Measurements from ENCODE around the gene SPATA2. TPM values are rescaled to one million over a fixed set of nuclear protein-coding genes. Genes with fewer than 3 reads are reported as not detected.

SPATA2 gene
- total and polyA plus RNA-seq, 4 donors = 1.2 to 3.4 (median 1.4) TPM

- Histone ChIP-seq H3K36me3 (ENCODE audit: control insufficient read depth in 4 of 4, insufficient read depth in 3 of 4, low read depth in 1 of 4, low read length in 3 of 4) (peaks cover 3 to 31% (median 24%) of the 10 kb centered on the region in 4 donors), H3K27ac (ENCODE audit: low read depth in 1 of 2, low read length in 2 of 2) (no peak overlapping the region), H3K9me3 (ENCODE audit: control insufficient read depth in 4 of 4, low read length in 3 of 4) (no peaks in the 10 kb centered on the region), H3K9ac (ENCODE audit: low read depth in 1 of 2, low read length in 2 of 2) (no peak overlapping the region), H3K4me3 (ENCODE audit: low read depth in 1 of 3, low read length in 3 of 3) (no peak overlapping the region), H3K4me1 (ENCODE audit: control insufficient read depth in 4 of 4, insufficient read depth in 4 of 4, low read length in 3 of 4) (no peaks in the 10 kb centered on the region), H3K27me3 (ENCODE audit: control insufficient read depth in 4 of 4, insufficient read depth in 4 of 4, low read length in 3 of 4) (no peaks in the 10 kb centered on the region)
- TF ChIP-seq CTCF (IDR thresholded peaks at IDR 0.05; ENCODE audit: low read depth, low read length, missing input control) (no peak), EGR1 (IDR thresholded peaks at IDR 0.05; ENCODE audit: low read depth in 2 of 2) (no peak), SP1 (IDR thresholded peaks at IDR 0.05) (no peak), MAX (IDR thresholded peaks at IDR 0.05) (no peak), GABPA (IDR thresholded peaks at IDR 0.05 in 1 of 2, conservative IDR thresholded peaks at IDR 0.05 in 1 of 2) (no peak)
- TF ChIP-seq, protein P1, sequence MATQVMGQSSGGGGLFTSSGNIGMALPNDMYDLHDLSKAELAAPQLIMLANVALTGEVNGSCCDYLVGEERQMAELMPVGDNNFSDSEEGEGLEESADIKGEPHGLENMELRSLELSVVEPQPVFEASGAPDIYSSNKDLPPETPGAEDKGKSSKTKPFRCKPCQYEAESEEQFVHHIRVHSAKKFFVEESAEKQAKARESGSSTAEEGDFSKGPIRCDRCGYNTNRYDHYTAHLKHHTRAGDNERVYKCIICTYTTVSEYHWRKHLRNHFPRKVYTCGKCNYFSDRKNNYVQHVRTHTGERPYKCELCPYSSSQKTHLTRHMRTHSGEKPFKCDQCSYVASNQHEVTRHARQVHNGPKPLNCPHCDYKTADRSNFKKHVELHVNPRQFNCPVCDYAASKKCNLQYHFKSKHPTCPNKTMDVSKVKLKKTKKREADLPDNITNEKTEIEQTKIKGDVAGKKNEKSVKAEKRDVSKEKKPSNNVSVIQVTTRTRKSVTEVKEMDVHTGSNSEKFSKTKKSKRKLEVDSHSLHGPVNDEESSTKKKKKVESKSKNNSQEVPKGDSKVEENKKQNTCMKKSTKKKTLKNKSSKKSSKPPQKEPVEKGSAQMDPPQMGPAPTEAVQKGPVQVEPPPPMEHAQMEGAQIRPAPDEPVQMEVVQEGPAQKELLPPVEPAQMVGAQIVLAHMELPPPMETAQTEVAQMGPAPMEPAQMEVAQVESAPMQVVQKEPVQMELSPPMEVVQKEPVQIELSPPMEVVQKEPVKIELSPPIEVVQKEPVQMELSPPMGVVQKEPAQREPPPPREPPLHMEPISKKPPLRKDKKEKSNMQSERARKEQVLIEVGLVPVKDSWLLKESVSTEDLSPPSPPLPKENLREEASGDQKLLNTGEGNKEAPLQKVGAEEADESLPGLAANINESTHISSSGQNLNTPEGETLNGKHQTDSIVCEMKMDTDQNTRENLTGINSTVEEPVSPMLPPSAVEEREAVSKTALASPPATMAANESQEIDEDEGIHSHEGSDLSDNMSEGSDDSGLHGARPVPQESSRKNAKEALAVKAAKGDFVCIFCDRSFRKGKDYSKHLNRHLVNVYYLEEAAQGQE (IDR thresholded peaks at IDR 0.05) = no peak
- no peak for DNase-seq (ENCODE audit: low spot score)
- WGBS = 98% methylated on average over 3 of the region's 3 CpGs
Observed at GRCh38 chr20:49856904-49857303, 58.4 kb downstream of the SPATA2 start.

DNA sequence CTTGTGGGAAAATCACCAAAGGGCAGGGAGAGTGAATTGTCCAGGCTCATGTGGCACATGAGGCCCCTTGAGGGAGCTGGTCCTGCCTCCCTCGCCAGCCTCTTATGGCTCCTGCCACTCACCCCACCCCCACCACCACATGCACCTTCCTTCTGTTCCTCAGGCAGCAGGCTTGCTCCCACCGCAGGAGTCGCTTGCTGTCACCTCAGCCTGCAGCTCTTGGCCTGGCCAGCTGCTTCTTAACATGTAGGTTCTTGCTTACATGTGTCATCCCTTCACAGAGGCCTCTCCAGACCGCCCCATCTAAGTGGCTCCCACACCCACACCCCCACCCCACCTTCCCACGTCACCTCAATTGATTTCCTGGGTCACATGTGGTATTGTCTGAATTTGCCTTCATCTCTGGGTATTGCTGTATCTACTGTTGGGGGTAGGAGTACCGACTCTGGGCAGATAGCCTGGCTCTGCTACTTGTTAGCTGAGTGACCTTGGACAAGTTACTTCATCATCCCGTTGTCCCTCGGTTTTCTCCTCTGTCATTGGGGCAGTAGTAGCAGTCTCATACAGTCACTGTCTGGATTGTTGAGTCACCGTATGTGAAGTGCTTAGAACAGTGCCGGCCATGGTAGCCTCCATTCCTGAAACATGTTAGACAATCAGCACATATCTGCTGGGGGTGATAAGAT is 61.0 kb downstream of the SPATA2 start:
- 90% methylated on average over 10 of the region's 10 CpGs for whole genome bisulfite sequencing
- TF ChIP-seq RAD21 (IDR thresholded peaks at IDR 0.05) (no peak), GABPA (IDR thresholded peaks at IDR 0.05 in 1 of 2, conservative IDR thresholded peaks at IDR 0.05 in 1 of 2) (no peak), HNF4G (IDR thresholded peaks at IDR 0.05) (no peak), FOXA1 (IDR thresholded peaks at IDR 0.05) (no peak), YY1 (IDR thresholded peaks at IDR 0.05) (no peak), ATF3 (IDR thresholded peaks at IDR 0.05) (no peak), HNF4A (conservative IDR thresholded peaks at IDR 0.05) (no peak), MAX (IDR thresholded peaks at IDR 0.05) (no peak), NR2F2 (IDR thresholded peaks at IDR 0.05) (no peak), FOXA2 (IDR thresholded peaks at IDR 0.05) (no peak), JUND (IDR thresholded peaks at IDR 0.05) (no peak), RXRA (IDR thresholded peaks at IDR 0.05) (no peak), ZBTB33 (IDR thresholded peaks at IDR 0.05) (no peak), EGR1 (IDR thresholded peaks at IDR 0.05; ENCODE audit: low read depth in 2 of 2) (no peak)
- TF ChIP-seq, protein P1 (IDR thresholded peaks at IDR 0.05) = no peak
- no peak overlapping the region for H3K27ac ChIP-seq (ENCODE audit: low read depth in 1 of 2, low read length in 2 of 2)
- H3K36me3 ChIP-seq (ENCODE audit: control insufficient read depth in 4 of 4, insufficient read depth in 3 of 4, low read depth in 1 of 4, low read length in 3 of 4) = peaks cover 8 to 45% (median 26%) of the 10 kb centered on the region in 4 donors
- H3K9me3 ChIP-seq (ENCODE audit: control insufficient read depth in 4 of 4, low read length in 3 of 4) = no peaks in the 10 kb centered on the region
- H3K4me3 ChIP-seq (ENCODE audit: low read depth in 1 of 3, low read length in 3 of 3) = no peak overlapping the region
- H3K4me1 ChIP-seq (ENCODE audit: control insufficient read depth in 4 of 4, insufficient read depth in 4 of 4, low read length in 3 of 4) = no peaks in the 10 kb centered on the region
- no peaks in the 10 kb centered on the region for H3K27me3 ChIP-seq (ENCODE audit: control insufficient read depth in 4 of 4, insufficient read depth in 4 of 4, low read length in 3 of 4)
- H3K9ac ChIP-seq (ENCODE audit: low read depth in 1 of 2, low read length in 2 of 2) = no peak overlapping the region
- DNase-seq (ENCODE audit: low spot score) = no peak
